Measurements from ENCODE around the gene ZNF700.
"Not testable (repeated sequence)": the region's sequence is repeated elsewhere in the genome, so short reads cannot be mapped to it uniquely, and the experiment has no call there.

Gene ZNF700

DNA sequence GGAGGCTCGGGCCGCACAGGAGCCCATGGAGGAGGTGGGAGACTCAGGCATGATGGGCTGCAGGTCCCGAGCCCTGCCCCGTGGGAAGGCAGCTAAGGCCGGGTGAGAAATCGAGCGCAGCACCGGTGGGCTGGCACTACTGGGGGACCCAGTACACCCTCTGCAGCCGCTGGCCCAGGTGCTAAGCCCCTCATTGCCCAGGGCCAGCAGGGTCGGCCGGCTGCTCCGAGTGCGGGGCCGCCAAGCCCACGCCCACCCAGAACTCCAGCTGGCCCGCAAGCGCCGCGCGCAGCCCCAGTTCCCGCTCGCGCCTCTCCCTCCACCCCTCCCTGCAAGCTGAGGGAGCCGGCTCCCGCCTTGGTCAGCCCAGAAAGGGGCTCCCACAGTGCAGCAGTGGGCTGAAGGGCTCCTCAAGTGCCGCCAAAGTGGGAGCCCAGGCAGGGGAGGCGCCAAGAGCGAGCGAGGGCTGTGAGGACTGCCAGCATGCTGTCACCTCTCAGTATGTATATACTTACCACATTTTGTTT lies 16.5 kb downstream of the ZNF700 start:
- DNase-seq = not testable (repeated sequence)

DNA sequence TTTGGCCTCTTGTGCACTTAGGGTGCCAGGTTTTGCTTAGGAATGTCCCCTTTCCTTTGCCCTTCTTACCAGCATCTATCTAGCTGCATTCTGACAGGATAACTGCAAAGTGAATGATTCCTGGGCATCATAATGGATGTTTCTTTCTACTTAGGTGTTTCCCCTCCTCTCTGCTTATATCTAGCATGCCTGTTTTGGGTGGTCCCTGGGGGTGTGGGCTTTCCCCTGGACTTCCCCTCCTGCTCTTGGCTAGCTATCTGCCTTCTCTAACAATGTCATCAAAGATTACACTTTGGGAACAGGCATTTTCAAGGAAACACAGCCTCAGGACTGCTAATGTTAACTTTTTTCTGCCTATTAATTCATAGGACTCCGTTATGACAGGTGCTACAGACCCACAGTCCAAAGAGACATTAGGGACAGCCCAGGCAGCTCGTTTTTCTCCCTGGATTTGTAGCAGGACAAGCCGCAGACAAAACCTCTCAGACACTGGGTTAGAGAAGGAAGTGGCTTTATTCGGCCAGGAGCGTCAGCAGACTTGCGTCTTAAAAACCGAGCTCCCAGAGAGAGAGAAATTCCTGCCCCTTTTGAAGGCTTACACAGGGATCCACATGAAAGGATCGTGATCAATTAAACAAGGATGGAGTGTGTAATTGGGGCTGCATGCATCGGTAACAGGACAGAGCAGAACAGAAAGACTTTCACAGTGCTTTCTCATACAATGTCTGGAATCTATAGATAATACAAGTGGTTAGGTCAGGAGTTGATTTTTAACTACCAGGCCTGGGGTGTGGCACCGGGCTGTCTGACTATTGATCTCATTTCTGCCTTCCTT lies 17.3 kb downstream of the ZNF700 start:
- DNase-seq = no peak

DNA sequence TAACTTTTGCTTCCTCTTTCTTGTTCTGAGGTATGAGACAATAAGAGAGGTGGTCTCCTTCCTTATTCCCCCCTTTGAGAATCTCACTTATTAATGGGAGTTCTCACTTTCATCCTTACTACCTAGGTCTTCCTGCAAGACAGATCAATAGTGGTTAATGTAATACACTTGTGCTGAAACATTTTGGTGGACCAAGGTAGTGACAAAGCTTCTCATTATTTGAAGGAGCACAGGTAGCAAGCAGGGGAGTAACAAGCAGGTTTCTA lies 17.9 kb downstream of the ZNF700 start:
- no peak for DNase-seq

DNA sequence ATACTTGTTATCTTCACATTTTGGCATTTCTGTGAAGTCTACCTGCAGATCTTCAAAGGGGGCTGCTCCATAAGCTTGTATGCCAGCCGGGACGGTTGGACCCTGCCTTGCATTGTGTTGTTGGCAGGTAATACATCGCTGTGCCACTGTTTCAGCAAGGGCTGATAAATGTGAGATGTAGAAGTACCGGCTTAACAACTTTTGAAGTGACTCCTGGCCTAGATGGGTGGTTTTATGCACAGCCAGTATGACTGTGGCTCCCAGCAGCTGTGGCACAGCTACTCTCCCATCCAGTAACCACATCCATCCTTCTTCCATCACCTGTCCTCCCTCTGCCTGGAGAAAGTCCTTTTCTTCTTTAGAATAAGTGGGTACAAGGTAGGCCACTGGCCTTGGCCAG lies 19.7 kb downstream of the ZNF700 start:
- no peak for DNase-seq

DNA sequence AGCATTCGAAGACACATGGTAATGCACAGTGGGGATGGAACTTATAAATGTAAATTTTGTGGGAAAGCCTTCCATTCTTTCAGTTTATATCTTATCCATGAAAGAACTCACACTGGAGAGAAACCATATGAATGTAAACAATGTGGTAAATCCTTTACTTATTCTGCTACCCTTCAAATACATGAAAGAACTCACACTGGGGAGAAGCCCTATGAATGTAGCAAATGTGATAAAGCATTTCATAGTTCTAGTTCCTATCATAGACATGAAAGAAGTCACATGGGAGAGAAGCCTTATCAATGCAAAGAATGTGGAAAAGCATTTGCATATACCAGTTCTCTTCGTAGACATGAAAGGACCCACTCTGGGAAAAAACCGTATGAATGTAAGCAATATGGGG lies 23.7 kb downstream of the ZNF700 start:
- DNase-seq = no peak

DNA sequence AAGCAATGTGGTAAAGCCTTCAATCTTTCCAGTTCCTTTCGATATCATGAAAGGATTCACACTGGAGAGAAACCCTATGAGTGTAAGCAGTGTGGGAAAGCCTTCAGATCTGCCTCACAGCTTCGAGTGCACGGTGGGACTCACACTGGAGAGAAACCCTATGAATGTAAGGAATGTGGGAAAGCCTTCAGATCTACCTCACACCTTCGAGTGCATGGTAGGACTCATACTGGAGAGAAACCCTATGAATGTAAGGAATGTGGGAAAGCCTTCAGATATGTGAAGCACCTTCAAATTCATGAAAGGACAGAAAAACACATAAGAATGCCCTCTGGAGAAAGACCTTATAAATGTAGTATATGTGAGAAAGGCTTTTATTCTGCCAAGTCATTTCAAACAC lies 24.3 kb downstream of the ZNF700 start:
- no peak for DNase-seq

DNA sequence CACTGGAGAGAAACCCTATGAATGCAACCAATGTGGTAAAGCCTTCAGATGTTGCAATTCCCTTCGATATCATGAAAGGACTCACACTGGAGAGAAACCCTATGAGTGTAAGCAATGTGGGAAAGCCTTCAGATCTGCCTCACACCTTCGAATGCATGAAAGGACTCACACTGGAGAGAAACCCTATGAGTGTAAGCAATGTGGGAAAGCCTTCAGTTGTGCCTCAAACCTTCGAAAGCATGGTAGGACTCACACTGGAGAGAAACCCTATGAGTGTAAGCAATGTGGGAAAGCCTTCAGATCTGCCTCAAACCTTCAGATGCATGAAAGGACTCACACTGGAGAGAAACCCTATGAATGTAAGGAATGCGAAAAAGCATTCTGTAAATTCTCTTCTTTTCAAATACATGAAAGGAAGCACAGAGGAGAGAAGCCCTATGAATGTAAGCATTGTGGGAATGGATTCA lies 24.7 kb downstream of the ZNF700 start:
- not testable (repeated sequence) for DNase-seq

DNA sequence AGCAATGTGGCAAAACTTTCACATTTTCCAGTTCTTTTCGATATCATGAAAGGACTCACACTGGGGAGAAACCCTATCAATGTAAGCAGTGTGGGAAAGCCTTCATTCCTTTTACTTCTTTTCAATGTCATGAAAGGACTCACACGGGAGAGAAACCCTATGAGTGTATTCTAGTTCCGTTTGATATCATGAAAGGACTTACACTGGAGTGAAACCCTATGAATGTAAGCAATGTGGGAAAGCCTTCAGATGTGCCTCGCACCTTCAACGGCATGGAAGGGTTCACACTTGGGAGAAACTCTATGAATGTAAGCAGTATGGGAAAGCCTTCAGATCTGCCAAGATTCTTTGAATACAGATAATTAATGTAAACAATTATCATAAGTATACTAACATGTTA lies 25.4 kb downstream of the ZNF700 start:
- no peak for DNase-seq

DNA sequence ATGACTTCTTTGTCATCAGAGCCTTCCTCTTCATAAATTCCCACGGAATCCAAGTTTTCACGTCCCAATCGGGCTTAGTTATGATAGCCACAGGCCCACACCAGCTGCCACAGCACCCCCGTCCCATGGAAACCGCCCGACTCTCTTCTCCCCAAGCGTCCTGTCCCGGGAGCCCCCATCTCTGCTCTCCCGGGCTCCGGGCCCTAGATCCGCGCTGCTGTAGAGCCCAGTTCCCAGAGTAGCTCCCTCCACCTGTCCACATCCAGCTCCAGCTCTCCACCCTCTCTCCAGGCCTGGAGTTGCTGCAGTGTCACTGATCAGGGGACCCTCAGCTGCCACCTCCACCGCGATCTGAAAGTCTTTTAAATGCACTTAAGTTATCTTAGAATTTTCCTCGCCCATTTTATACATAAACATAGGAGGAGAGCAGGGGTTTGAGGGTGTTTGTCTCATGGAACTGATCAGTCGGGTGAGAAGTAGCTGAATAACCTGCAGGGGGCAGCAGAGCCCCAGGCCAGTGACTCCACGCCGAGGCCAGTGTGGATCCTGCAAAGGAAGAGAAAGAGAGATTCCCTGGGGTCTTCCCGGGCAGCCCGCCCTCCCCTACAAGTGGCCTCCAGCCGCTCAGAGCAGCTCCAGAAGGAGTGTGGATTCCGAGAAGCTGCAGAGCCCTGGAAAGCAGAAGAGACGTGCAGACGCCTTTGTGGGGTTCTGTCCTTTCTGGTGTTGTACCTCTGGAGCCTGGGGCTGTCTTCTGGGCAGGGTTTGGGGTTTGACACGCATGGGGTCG lies 38.9 kb downstream of the ZNF700 start:
- peak; percentile 38 to 44 for DNase-seq

DNA sequence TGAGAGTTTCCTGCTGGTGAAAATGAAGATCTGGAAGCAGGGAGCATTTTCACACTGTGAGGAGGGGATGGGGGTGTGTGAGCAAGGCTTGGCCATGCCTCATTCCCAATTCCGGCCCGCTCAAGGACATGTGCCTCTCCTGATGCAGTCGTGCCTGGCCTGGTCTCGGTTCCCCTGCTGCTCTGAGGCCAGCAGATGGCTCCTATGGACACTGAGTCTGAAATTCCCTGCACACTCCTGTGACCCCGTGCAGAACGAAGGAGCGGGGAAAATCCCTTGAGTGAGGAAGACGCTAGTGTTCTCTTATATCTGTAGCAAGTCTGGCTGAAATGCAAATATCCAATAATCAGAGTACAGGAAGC lies 39.6 kb downstream of the ZNF700 start:
- DNase-seq = no peak

DNA sequence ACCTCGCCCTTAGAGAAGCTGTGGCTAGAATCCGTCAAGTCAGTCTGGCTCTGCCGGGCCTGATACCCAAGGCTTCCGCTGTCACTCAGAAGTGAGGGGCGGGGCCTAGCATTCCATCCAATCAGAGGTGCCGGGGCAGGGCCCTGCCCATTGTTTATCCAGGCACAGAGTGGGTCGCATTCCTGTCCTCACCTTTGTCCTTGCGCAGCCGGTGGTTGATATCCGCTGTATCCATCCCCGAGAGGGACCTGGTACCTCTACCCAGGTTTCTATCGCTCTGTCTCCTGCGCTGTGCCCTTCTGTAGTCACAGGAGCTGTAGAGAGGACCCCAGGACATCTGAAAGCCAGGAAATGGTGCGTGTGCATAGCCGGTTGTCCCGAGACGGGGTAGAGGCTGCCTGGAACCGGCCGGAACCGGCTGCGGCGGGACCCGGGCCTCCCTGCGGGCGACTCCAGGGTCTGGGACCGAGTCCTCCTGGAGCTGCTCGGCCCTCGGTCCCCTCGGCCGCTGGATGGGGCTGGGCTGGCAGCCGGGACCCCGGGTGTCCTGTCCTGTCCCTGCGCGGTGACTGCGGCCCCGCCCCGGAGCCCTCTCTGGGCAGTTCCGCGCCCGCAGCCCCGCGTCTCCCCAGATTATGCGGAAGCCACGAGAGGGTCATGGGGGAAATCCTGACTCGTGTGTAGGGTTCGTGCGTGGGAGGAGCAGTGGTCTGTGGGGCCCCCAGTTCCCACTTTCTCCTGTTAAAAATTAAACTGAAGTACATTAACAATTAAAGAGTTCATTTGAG lies 40.1 kb downstream of the ZNF700 start, which contains the start of gene ZNF763:
ZNF763 (plus strand) TSS at position 183 of the 788 bp plus-strand sequence; CDS start at position 352, 169 bp downstream.
- peak; percentile 88 to 95 for DNase-seq

DNA sequence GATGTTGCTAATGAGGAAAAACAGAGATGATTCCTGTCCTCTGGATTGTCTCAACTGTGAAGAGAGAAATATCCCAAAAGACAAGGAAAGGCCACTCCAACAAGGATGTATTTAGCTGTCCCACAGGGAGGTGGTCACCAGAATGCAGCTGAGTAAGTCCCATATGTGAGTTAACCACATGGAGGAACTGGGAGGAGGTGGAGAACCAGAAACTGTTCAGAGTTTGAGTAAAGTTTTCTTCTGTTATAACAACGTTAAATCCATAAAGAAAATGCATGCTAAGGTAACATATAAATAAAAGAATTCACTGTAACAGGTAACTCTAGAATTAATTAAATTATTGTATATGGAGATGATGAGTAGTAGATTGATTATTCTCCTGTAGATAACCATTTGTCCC lies 45.3 kb downstream of the ZNF700 start:
- DNase-seq = no peak

DNA sequence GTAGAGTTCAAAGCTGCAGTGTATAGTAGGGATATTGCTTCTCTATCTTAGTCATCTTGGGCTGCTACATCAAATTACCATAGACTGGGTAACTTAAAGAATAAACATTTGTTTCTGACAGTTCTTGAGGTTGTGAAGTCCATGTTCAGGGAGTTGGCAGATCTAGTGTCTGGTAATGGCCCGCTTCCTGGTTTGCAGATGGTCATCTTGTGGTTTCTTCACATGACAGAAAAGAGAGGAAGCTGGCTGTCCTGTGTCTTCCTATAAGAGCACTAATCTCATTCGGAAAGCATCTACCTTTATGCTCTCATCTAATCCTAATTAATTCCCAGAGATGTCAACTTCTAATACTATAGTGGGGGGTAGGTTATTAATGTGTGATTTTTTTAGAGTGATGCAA lies 46.1 kb downstream of the ZNF700 start:
- DNase-seq = no peak

DNA sequence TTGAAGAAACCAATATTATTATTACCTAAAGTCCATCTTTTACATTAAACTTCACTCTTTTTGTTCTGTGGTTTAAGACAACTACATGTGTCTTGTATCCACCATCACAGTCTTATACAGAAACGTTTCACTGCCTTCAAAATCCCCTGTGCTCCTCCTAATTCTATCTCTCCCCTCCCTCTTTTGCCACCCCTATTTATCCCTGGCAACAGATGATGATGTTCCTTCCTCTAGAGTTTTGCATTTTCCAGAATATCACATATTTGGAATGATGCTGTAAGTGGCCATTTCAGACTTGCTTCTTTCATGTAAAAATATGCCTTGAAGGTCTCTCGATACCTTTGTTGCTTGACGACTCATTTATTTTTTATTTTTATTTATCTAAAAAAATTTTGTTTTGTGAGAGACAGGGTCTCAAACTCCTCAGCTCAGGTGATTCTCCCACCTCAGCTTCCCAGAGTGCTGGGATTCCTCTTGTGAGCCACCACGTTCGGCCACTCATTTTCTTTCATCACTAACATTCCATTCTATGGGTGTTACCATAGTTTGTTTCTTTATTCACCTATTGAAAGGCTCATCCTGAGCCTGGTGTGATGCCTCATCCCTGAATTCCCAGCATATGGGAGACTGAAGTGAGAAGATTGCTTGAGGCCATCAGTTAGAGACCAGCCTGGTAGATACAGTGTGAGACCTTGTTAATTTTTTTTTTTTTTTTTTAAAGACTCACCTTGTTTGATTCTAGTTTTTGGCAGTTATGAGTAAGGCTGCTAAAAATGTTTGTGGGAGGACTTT lies 48.3 kb downstream of the ZNF700 start:
- DNase-seq = no peak

DNA sequence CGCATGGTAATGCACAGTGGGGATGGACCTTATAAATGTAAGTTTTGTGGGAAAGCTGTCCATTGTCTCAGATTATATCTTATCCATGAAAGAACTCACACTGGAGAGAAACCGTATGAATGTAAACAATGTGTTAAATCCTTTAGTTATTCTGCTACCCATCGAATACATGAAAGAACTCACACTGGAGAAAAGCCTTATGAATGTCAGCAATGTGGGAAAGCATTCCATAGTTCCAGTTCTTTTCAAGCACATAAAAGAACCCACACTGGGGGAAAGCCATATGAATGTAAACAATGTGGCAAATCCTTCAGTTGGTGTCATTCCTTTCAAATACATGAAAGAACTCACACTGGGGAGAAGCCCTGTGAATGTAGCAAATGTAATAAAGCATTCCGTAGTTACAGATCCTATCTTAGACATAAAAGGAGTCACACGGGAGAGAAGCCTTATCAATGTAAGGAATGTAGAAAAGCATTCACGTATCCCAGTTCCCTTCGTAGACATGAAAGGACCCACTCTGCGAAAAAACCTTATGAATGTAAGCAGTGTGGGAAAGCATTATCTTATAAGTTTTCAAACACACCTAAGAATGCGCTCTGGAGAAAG lies 53.7 kb downstream of the ZNF700 start:
- no peak for DNase-seq

DNA sequence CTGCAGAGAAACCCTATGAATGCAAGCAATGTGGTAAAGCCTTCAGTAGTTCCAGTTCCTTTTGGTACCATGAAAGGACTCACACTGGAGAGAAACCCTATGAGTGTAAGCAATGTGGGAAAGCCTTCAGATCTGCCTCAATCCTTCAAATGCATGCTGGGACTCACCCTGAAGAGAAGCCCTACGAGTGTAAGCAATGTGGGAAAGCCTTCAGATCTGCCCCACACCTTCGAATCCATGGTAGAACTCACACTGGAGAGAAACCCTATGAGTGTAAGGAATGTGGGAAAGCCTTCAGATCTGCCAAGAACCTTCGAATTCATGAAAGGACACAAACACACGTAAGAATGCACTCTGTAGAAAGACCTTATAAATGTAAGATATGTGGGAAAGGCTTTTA lies 54.6 kb downstream of the ZNF700 start:
- DNase-seq = no peak

DNA sequence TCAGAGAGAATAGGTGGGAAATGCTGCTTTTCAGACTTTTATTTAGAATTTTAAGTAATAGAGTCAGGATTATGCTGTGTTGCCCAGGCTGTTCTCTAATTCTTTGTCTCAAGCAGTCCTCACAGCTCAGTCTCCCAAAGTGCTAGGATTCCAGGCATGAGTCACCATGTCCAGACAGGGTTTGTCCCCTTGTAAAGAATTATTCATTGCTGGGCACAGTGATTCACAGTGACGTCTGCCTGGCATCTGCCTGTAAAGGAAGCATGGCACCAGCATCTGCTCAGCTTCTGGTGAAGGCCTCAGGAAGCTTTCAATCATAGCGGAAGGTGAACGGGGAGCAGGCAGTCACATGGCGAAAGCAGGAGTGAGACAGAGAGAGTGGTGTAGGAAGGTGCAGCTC lies 57.6 kb downstream of the ZNF700 start:
- no peak for DNase-seq

DNA sequence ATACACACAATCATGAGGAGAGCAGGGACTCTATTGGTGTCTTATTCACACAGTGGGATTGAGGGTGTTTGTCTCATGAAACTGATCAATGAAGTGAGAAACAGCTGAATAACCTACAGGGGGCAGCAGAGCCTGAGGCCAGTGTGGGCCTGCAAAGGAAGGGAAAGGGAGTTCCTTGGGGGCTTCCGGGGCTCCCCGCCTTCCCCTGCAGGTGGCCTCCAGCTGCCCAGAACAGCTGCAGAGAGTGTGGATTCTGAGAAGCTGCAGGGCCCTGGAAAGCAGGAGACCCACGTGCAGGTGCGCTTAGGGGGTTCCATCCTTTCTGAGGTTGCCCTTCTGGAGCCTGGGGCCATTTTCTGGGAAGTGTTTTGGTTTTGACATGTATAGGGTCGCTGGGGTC lies 60.1 kb downstream of the ZNF700 start:
- no peak for DNase-seq

DNA sequence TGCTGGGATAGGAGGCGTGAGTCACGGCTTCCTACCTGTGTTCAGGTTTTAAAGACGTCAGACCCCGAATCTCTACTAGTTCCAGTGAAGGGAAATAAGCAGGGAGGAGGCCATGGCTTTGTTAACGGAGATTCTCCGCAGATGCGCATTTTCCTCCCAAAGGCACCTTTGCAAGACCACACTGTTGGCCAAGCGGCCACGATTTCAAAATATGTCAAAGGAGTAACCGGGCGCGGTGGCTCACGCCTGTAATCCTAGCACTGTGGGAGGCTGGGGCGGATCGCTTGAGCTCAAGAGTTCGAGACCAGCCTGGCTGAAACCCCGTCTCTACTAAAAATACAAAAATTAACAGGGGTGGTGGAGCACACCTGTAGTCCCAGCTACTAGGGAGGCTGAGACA lies 61.8 kb downstream of the ZNF700 start:
- no peak for DNase-seq

DNA sequence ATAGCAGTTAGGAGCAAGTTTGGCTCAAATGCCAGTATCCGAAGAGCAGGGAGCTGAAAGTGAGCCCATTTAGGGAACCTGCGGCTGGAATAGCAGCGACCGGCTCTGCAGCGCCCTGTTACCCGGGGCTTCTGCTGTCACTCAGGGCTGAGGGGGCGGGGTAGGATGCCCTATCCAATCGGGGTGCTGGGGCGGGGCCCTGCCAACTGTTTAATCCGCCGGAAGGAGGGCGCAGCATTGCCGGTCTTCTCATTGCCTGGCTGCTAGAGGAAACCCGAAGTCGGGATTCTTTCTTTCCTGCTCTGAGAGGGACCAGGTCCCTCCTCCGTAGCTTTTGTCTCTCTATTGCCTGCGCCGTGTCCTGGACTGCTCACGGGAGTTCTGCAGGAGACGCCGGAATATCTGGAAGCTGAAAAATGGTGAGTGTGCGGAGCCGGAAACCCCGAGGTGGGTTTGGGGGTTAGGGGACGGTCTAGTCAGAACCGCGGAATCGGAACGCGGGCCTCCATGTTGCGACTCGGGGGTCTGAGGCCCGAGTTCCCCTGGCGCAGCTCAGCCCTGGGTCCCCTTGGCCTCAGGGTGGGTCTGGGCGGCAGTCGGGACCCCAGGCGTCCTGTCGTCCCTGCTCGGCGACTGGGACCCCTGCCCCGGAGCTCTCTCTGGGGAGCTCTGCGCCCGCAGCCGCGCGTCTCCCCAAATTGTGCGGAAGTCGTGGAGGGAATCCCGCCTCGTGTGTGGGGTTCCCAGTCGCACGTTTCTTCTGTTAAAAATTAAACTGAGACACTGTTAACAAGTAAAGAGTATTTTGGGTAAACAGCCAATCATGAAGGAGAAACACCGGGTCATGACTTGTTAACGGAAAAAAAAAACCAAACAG lies 62.7 kb downstream of the ZNF700 start:
- peak; percentile 71 to 91 for DNase-seq

DNA sequence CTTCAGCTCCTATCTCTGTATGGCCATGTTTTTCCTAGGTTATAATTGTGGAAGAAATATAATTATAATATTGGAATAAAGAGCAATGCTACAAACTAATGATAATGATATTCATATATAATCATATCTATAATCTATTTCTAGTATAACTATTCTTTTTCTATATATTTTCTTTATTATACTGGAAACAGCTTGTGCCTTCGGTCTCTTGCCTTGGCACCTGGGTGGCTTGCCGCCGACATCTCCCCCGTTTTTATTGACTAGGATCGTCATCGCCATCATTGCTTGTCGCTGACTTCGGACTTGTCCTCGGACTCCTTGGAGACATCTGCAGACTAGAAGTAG lies 64.2 kb downstream of the ZNF700 start:
- no peak for DNase-seq

All from bone marrow (tissue), 2 donors.